ENCODE results near the gene SPAG9.
A peak's percentile ranks its signal among the peaks of the same experiment; 100 is the strongest.
"Not testable (repeated sequence)": the region's sequence is repeated elsewhere in the genome, so short reads cannot be mapped to it uniquely, and the experiment has no call there.

The SPAG9 gene

DNA sequence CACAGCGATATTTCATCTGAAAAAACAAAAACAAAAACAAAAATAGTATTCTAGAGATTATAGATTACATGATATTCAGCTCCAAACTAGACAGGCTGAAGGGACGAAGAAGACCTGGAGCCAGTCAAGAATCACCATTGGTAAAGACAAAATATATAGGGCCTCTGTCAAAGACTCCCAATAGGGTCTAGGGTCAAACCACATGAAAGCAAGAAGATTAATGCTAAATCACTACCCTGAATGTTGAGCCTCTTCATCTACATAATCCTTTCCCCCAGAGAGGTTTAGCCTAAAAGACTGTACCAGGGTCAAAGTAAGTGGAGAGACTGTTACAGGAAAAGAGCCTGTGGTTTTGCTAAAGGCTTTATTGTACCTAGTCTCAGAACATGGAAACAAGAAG lies 21.9 kb upstream of the SPAG9 start:
- DNase-seq (ENCODE audit: low read depth in 2 of 2): no peak

DNA sequence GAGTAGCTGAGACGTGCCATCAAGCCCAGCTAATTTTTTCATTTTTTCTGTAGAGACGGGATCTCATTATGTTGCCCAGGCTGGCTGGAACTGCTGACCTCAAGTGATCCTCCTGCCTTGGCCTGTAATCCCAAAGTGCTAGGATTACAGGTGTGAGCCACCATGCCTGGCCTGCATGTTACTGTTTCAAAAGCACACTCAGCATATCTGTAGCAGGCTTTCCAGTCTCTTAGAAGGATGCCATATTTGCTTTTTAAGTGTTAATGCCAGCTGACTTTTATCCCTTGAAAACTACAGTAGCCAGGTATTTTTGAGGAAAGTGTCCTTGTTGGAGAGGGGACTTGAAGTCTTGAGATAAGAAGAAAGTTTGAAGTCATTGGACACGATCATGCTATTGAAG lies 15.3 kb upstream of the SPAG9 start:
- no peak for DNase-seq (ENCODE audit: low read depth in 2 of 2)

GRCh38 chr17:51133365-51133764 lies 12.7 kb upstream of the SPAG9 start:
- DNase-seq (ENCODE audit: low read depth in 2 of 2): no peak

GRCh38 chr17:51132964-51133319 lies 12.3 kb upstream of the SPAG9 start:
- no peak for DNase-seq (ENCODE audit: low read depth in 2 of 2)

- DNase-seq (ENCODE audit: low read depth in 2 of 2): no peak
These were observed 7.4 kb upstream of the SPAG9 start for GRCh38 chr17:51128076-51128475.

DNA sequence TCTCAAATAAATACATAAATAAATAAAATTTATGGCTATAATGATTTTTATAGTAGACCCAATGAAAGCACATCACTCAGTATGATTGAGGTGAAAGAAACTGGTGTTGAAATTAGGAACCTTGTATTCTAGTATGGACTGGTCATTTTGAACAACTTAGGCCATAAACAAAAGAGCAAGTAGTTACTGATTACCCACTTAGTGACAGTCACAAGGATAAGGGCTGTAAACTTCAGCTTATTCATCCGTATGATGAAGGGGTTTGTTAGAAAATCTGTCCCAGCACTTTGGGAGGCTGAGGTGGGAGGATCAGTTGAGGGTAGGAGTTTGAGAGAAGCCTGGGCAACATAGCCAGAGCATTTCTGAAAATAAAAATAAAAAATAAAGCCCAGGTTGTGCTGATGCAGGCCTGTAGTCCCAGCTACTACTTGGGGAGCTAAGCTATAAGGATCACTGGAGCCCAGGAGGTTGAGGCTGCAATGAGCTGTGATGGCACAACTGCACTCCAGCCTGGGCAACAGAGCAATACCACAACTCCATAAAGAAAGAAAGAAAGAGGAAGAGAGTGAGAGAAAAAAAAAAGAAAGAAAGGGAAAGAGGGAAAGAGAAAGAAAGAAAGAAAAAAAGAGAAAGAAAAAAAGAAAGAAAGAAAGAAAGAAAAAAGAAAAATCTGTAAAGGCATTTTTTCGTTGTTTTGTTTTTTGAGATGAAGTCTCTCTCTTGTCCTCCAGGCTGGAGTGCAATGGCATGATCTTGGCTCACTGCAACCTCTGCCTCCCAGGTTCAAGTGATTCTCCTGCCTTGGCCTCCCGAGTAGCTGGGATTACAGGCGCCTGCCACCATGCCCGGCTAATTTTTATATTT lies 4.2 kb upstream of the SPAG9 start:
- no peak for DNase-seq (ENCODE audit: low read depth in 2 of 2)

- DNase-seq (ENCODE audit: low read depth in 2 of 2): not testable (repeated sequence)
These were observed 1.9 kb upstream of the SPAG9 start for GRCh38 chr17:51122473-51123115.

GRCh38 chr17:51121620-51122472 lies 1.2 kb upstream of the SPAG9 start:
- DNase-seq (ENCODE audit: low read depth in 2 of 2): peak; percentile 83 to 89

GRCh38 chr17:51120357-51120738 lies 320 bp downstream of the SPAG9 start:
- peak in 1 of 2 donors; percentile 30 for DNase-seq (ENCODE audit: low read depth in 2 of 2)

DNA sequence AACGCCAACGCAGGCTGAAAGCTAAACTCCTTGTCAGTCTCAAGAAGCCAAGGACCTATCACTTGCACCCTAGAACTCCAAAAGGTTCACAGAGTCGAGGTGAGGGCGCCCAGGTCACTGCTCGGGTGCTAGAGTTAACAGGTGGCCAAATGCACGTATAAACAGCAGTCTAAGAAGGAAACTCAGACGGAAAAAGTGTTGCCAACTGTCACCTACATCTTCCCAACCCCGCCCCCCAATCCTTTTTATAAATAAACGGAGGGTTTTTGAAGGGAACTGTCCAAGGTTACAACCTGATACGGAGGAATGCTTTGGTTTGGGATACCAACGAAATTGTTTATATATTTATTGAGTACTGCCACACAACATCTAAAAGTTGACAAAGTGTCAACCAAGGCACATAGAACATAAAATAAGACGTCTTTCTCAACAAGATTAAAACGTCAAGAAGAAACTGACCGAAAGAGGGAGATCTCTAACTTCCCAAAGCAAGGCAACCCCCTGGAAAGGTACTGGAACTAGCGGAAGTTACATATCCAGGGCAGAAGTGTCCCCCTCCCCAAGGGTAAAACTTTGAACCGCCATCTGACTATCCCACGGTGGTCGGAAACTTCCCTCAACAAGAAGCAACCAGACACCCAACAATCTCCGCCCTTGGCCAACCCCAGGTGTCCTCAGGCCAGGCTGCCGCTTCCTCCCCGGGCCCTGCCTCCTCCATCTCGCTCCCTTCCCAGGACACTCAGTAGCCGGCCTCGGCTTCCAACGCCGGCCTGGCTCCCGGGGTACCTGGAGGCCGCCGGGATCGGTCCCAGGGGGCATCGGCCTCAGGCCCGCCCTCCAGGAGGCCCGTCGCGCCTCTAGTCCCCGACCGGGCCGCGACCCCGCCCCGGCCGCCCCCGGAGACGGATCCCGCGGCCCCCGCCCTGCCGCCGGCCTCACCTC lies 982 bp downstream of the SPAG9 start:
- DNase-seq (ENCODE audit: low read depth in 2 of 2): peak in 1 of 2 donors; percentile 26

GRCh38 chr17:51118330-51119195 lies 2.1 kb downstream of the SPAG9 start:
- no peak for DNase-seq (ENCODE audit: low read depth in 2 of 2)

- no peak for DNase-seq (ENCODE audit: low read depth in 2 of 2)
These were observed 5.5 kb downstream of the SPAG9 start for GRCh38 chr17:51115179-51115578.

GRCh38 chr17:51112303-51113222 lies 8.1 kb downstream of the SPAG9 start:
- DNase-seq (ENCODE audit: low read depth in 2 of 2): not testable (repeated sequence)

DNA sequence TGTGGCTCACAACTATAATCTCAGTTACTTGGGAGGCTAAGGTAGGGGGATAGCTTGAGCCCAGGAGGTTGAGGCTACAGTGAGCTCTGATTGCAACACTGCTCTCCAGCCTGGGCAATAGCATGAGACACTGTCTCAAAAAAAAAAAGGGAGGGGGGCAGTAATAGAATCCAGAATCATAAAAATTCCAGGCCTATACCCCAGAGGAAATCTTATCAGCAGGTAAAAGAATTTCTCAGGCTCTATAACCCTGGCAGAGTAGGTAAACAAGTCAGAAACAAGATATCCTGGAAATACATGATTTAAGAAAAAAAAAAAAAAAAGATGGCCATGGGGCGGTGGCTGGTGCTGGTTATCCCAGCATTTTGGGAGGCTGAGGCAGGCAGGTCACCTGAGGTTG lies 12.9 kb downstream of the SPAG9 start:
- DNase-seq (ENCODE audit: low read depth in 2 of 2): no peak

- DNase-seq (ENCODE audit: low read depth in 2 of 2): no peak
These were observed 17.2 kb downstream of the SPAG9 start for GRCh38 chr17:51103451-51103850.

- DNase-seq (ENCODE audit: low read depth in 2 of 2): no peak
These were observed 17.6 kb downstream of the SPAG9 start for GRCh38 chr17:51103050-51103449.

DNA sequence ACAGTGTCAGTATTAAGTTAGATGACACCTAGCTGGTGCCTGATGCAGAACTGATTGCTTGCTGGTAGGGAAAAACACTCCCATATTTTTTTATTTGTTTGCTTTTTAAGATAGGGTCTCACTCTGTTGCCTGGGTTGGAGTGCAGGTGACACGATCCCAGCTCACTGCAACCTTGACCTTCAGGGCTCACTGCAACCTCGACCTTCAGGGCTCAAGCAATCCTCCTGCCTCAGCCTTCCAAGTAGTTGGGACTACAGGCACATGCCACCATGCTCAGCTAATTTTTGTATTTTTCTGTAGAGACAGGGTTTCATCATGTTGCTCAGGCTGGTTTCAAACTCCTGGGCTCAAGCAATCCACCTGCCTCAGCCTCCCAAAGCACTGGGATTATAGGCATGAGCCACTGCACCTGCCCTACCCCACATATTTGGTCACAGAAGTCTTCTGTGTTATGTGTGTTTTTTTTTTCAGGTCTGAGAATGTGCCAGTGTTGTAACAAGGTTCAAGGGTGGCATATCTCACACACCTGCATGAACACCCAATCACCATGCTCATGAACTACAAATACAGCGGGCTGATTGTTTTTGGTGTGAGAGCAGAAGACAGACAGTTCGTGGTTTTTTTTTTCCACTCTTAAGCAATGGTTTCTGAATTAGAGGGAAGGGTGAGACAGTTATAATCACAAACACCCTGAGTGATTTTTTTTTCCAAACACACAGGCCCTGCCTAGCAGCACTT lies 22.8 kb downstream of the SPAG9 start:
- DNase-seq (ENCODE audit: low read depth in 2 of 2): no peak

GRCh38 chr17:51091635-51092034 lies 29.0 kb downstream of the SPAG9 start:
- no peak for DNase-seq (ENCODE audit: low read depth in 2 of 2)

- not testable (repeated sequence) for DNase-seq (ENCODE audit: low read depth in 2 of 2)
These were observed 31.8 kb downstream of the SPAG9 start for GRCh38 chr17:51088868-51089267.

Measured in stimulated activated CD4-positive, alpha-beta T cell treated with anti-CD3 and anti-CD28 coated beads, Interleukin-4, amount 100 ng/mL, for 48 hours (primary cell).